Measurements from ENCODE around the gene HEXB.

Gene HEXB

DNA sequence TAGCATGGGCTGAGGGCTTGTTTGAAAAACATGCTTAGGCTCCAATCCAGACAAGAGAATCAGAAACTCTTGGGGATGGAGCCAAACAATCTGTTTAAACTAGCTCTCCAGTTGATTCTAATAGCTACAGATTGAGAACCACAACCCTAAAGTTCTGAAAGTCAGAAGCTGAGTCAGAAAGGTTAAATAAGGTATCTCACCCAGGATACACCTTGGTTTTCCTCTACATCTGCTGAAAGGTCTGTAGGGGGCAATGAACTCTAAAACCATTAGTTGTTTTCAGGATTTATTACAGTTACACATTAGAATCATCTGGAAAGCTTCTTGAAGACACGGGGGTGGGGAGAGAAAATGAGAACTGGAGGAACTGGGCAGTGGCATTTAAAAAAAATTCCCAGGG lies 76.2 kb downstream of the HEXB start:
- no peak for DNase-seq

DNA sequence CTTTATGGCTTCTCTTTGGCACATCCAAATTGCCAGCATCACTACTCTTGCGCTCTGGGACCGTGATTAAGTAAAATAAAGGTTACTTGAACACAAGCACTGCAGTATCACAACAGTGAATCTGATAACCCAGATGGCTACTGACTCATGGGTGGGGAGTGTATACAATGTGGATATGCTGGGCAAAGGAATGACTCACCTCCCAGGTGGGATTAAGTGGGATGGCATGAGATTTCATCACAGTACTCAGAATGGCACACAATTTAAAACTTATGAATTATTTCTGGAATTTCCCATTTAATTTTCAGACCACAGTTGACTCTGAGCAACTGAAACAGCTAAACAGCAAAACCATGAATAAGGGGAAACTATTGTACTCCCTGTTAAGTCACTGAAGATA lies 77.6 kb downstream of the HEXB start:
- DNase-seq: no peak

DNA sequence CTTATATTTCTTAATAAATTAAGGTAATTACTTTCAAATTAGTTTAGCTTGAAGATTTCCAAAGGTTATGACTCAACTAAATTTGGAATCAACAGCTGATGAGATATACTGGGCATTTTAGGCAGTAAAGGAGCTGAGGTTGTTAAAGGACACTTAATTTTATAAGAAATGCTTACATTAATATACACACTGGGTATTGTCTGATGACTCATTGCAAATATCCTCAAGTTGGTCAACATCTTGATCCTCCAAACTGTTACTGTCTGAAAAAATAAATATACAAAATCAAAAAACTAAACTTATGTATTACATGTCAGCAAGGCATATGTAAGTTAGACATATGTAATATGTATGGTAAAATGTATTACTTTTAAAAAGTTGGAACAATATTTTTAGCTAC lies 78.5 kb downstream of the HEXB start:
- DNase-seq: no peak

DNA sequence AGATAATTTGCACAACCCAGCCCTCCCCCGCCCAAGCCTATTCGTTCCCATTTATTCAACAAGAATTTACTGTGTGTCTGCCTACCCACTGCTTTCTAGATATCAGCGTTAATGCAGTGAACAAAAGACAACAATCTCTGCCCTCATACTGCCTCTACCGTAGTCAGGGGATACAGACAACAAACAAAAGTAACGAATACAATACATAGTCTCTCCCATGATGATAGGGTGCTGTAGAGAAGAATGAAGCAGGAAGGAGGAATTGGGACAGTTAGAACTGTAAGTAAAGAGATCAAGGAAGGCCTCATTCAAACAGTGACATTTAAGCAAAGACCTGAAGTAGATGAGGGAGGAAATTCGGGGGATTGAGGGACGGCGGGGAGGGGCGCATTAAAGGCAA lies 80.2 kb downstream of the HEXB start:
- DNase-seq: no peak

DNA sequence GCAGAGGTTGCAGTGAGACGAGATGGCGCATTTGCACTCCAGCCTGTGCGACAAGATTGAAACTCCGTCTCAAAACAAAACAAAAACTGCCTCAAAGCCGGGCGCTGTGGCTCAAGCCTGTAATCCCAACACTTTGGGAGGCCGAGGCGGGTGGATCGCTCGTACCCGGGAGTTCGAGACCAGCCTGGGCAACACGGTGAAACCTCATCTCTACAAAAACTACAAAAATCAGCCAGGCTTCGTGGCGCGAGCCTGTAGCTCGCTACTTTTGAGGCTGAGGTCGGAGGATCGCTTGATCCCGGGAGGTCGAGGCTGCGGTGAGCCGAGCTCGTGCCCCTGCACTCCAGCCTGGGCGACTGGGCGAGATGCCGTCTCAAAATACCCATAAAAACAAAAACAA lies 80.9 kb downstream of the HEXB start:
- DNase-seq: no peak

DNA sequence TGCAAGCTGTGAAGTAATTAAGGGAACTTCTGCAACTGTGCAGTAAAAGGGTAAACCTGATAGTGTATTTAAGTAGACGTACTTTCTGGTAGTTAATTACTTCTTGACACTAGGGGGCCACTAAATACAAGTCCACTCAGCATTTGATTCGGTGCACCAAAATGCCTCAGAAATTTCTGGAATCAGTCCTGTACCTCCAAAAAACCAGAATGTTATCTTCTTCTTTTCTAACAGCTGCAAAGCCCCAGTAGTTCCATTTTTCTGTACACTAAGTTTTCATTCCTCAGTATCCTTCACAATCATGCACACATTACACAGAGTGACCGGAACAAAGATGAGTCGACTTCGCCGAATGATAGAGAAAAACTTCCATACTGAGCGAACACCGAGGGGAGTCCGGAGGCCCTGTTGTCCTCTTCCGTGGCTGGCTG lies 81.4 kb downstream of the HEXB start:
- DNase-seq: no peak

DNA sequence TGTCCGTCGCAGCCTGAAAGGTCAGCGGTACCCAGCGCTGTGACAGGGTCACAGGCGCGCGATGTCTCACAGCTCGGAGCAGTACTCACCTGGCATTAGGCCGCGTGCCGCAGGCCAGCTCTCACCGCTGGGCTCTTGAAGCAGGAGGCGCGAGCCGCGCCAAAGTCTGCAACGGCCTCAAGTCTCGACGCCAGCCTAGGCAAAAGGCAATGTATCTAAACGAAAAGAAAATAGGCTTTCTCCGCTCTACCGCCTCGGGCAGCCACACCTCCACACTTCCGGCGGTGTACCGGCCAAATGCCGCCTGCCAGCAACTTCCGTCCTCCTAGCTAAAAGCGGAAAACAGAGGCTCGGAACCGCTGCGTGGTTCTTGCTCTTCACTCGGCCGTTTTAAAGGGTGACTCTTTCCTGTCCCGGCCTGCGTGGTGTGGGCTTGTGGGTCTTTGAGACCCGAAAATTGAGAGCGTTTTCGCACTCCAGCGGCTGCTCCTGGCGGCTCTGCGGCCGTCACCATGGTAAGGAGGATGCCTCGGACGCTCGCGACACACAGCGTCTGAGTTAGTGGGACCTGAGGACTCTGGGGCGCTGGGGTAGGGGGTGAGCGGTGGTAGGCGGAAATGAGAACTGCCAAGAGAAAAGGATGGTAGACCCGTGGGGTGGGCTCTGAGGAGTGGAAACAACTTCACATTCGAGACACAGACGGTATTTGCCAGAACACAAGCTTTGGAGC lies 82.0 kb downstream of the HEXB start, which contains the start of the genes GFM2 and NSA2:
Gene GFM2, minus strand, starts transcription at position 269 of the 730 bp plus-strand sequence. CDS start 3,375 bp downstream, outside the sequence.
Gene NSA2, plus strand, starts transcription at position 401 of the 730 bp plus-strand sequence. Its CDS starts 112 bp downstream, at position 513.
- DNase-seq: peak; percentile 79 to 82

DNA sequence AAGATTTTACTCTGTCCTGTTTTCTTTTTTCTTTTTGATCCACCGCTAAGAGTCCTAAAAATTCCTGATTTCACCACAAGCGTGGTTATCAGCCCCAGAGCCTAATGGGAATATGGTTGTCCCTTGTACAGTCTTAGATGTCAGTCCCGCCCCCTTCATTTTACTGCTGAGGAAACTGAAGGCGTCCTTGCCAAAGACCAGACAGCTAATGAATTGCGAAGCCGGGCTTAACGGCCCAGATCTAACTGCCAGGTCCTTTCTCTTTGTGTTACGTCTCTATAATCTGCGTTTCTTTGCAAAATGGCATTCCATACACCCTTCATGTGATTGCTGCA lies 82.5 kb downstream of the HEXB start:
- DNase-seq: no peak

Measured in NCI-H1930 (cell line).